ENCODE results near the gene SMARCC2. TPM values are rescaled to one million over a fixed set of nuclear protein-coding genes. Genes with fewer than 3 reads are reported as not detected.

SMARCC2 gene
- total RNA-seq, 2 donors from 2014 or later, result 46.2 to 50.8 TPM

DNA sequence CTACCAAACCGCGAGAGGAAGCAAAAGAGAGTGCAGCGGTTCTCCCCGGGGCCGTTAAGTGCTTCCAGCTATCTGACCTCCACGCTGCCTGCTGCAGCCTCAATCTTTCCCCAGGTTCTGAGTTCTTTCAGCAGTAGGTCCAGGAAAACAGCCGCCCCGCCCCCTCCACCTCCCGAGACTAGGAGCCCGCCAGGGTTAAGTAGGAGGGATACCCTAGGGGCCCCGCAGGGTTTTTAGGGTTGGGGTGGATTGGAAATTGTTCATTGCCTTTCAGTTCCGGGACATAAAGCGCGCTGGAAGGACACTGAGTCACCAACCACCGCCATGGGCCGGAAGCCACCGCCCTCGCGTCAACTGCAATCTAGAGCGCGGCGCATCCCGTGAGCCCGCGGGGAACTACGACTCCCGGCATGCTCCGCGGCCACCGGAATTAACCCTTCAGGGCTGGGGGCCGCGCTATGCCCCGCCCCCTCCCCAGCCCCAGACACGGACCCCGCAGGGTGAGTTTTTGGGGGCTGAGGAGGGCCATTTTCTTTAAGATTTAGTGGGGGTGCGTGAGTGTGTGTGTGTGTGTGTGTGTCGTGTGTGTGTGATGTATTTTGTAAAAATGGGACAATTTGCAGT, 37.0 kb downstream of the SMARCC2 start, which contains the start of gene MYL6B:
TSS of gene MYL6B (plus strand) at position 456 of the 624 bp plus-strand sequence. CDS start 1,332 bp downstream, outside the sequence.
- H3K27ac ChIP-seq, result peak within 1 kb of the TSS; percentile 89 to 97 (median 92)
- intact Hi-C loops (cut with DNase I), result no loop called here

DNA sequence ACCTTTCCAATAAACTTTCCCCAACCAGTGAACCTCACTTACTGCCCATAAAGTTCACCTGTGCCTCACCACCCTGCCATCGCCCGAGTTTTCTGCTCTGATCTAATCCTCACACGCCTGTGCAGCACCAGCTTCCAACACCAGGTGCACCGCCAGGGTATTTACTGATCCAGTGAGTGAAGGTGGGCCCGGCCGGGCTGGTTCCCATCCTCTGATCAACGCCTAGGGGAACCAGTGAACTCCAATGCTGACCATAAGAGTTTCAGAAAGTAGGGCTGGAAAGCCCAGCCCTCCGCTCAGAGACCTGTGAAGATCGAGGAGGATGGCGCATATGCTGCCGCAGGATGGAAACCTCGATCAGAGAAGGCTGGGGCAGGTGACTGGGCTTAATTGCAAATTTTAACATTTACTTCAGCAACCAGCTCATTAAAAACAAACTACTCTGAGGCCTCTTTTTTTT, 37.6 kb downstream of the SMARCC2 start:
- Histone ChIP-seq H3K27ac (peak overlapping the region; percentile 89 to 97 (median 92)), H3K4me3 (peak overlapping the region; percentile 29 to 64), H3K4me1 (peaks cover 30% of the 10 kb centered on the region), H3K36me3 (replicated peaks in 1 of 2; ENCODE audit: insufficient read depth in 1 of 2, low read depth in 2 of 2) (no peaks in the 10 kb centered on the region), H3K9me3 (no peaks in the 10 kb centered on the region), H3K27me3 (no peaks in the 10 kb centered on the region)
- no peak for TF ChIP-seq POLR2A (IDR thresholded peaks at IDR 0.05)
- TF ChIP-seq, protein P1, sequence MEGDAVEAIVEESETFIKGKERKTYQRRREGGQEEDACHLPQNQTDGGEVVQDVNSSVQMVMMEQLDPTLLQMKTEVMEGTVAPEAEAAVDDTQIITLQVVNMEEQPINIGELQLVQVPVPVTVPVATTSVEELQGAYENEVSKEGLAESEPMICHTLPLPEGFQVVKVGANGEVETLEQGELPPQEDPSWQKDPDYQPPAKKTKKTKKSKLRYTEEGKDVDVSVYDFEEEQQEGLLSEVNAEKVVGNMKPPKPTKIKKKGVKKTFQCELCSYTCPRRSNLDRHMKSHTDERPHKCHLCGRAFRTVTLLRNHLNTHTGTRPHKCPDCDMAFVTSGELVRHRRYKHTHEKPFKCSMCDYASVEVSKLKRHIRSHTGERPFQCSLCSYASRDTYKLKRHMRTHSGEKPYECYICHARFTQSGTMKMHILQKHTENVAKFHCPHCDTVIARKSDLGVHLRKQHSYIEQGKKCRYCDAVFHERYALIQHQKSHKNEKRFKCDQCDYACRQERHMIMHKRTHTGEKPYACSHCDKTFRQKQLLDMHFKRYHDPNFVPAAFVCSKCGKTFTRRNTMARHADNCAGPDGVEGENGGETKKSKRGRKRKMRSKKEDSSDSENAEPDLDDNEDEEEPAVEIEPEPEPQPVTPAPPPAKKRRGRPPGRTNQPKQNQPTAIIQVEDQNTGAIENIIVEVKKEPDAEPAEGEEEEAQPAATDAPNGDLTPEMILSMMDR (IDR thresholded peaks at IDR 0.05), result peak in 6 of 7 experiments; percentile 33 to 77 (median 56)
- intact Hi-C loops (cut with DNase I), result no loop called here
- peak; percentile 62 to 79 (median 72) for DNase-seq
- 1 to 2% methylated on average over 12 of the region's 12 CpGs for WGBS, 2 donors
- peak; percentile 64 for ATAC-seq

More for the DNA sequence above, 37.0 kb downstream of the SMARCC2 start, which contains the start of gene MYL6B:
- Histone ChIP-seq H3K4me3 (peak within 1 kb of the TSS; percentile 29 to 64), H3K27me3 (no peaks in the 10 kb centered on the region), H3K4me1 (peaks cover 30% of the 10 kb centered on the region), H3K9me3 (no peaks in the 10 kb centered on the region), H3K36me3 (replicated peaks in 1 of 2; ENCODE audit: insufficient read depth in 1 of 2, low read depth in 2 of 2) (no peaks in the 10 kb centered on the region)
- TF ChIP-seq, protein P1 (IDR thresholded peaks at IDR 0.05), result no peak
- TF ChIP-seq POLR2A (IDR thresholded peaks at IDR 0.05), result peak; percentile 37 to 74 (median 73)
- peak; percentile 96 for ATAC-seq
- WGBS, 2 donors, result 0% methylated on average over 18 to 37 of the region's 37 CpGs
- DNase-seq, result peak; percentile 91 to 95 (median 94)

DNA sequence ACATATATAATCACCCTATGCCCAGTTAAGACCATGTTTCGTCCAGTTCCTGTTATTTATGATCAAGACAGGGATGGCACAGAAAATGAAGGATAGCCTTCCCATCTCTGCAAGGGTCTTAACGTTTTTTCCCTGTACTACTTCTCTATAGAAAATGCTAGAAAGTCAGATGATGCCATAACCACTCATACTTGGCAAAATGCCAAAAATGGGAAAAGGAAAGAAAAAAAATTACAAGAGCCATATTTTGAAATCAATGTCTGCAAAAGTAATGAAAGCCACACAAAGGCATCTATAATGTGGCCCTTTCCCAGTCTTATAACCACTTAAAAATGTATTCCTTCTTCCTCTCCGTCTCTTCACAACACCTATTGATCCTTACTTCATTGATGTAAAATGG, 38.7 kb downstream of the SMARCC2 start:
- no peak for DNase-seq
- Histone ChIP-seq H3K36me3 (replicated peaks in 1 of 2; ENCODE audit: insufficient read depth in 1 of 2, low read depth in 2 of 2) (no peaks in the 10 kb centered on the region), H3K27ac (no peak overlapping the region), H3K4me1 (peaks cover 35% of the 10 kb centered on the region), H3K9me3 (no peaks in the 10 kb centered on the region), H3K27me3 (no peaks in the 10 kb centered on the region), H3K4me3 (no peak overlapping the region)
- intact Hi-C loops (cut with DNase I), result no loop called here
- no peak for ATAC-seq
- 59 to 62% methylated on average over 3 of the region's 3 CpGs for WGBS, 2 donors
- no peak for TF ChIP-seq POLR2A (IDR thresholded peaks at IDR 0.05)
- TF ChIP-seq, protein P1 (IDR thresholded peaks at IDR 0.05), result no peak

DNA sequence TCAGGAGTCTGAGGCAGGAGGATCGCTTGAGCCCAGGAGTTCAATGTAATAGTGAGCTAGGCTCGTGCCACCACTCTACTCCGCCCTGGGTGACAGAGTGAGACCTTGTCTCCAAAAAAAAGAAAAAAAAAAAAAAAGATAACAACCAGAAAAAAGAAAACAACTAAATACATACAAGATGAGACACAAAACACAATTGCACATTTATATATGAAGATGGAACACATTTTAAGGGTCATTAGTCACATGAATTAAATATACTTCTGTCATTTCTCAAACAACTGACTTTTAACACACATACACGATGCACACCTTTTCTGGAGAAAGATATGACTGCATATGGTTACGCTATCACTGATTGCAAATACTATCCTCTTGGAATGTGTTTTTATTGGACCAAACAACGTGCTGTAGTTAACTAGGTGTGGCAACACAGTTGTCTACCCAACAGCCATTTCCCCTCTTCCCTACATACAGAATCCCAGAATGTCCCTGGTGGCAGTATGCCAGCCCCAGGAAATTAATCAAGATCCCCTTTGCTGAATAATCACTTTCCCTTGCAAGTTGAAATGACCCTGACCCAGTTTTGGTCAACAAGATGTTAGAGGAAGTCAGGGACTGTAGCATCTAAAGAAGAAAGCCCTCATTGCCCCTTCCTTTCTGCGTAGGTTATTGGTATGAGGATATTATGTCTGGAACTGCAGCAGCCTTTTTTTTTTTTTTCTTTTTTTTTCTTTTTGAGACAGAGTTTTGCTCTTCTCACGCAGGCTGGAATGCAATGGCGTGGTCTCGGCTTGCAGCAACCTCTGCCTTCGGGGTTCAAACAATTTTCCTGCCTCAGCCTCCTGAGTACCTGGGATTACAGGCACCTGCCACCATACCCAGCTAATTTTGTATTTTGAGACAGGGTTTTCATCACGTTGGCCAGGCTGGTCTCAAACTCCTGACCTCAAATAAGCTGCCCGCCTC, 42.5 kb downstream of the SMARCC2 start:
- Histone ChIP-seq H3K4me3 (no peak overlapping the region), H3K27ac (peak overlapping the region in 3 of 4 donors; percentile 18 to 60 (median 37)), H3K4me1 (peaks cover 24% of the 10 kb centered on the region), H3K36me3 (replicated peaks in 1 of 2; ENCODE audit: insufficient read depth in 1 of 2, low read depth in 2 of 2) (peaks cover 0 to 25% of the 10 kb centered on the region in 2 donors), H3K9me3 (no peaks in the 10 kb centered on the region), H3K27me3 (no peaks in the 10 kb centered on the region)
- ATAC-seq, result peak; percentile 25
- peak in 1 of 3 donors; percentile 7 for TF ChIP-seq POLR2A (IDR thresholded peaks at IDR 0.05)
- TF ChIP-seq, protein P1 (IDR thresholded peaks at IDR 0.05), result no peak
- 62 to 65% methylated on average over 13 of the region's 13 CpGs for WGBS, 2 donors
- intact Hi-C loops (cut with DNase I), result no loop called here
- peak in 3 of 4 donors; percentile 31 to 38 (median 37) for DNase-seq

All from body of pancreas (tissue), 4 donors.